GM19463 (cell line): ENCODE data around the gene ARVCF.

Experiments
- ATAC-seq: cut with Tn5 transposase; IDR thresholded peaks from one replicate; pipeline ENCODE4 v1.9.1; 2021; ENCODE audit warnings: mild to moderate bottlenecking, moderate library complexity; ENCODE audit not compliant: unreplicated experiment

Gene ARVCF

DNA sequence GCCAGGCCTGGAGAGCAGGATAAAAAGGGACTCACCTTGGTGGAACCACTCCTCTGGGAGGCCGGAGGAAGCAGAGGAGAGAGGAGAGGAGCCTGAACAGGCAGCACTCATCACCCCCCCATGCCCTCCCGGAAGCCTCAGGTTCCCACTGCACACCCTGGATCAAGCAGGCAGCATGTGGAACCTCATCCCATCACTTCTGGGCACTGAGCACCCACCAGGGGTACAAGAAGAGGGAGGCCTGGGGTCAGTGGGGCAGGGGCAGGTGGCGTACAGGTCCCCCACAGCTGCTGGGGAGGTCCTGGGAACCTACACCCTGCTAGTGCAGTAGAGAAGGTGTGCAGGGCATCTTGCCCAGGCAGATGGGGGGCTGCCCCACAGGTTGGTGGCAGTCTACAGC, 40.0 kb downstream of the ARVCF start:
- ATAC-seq: no peak

GRCh38 chr22:19975707-19976035, 41.0 kb downstream of the ARVCF start:
- ATAC-seq: no peak

- ATAC-seq: no peak
Measured at GRCh38 chr22:19974935-19975706, 41.5 kb downstream of the ARVCF start.

- ATAC-seq: no peak
Measured at GRCh38 chr22:19974268-19974861, 42.3 kb downstream of the ARVCF start.

GRCh38 chr22:19973551-19974267, 42.9 kb downstream of the ARVCF start:
- no peak for ATAC-seq

DNA sequence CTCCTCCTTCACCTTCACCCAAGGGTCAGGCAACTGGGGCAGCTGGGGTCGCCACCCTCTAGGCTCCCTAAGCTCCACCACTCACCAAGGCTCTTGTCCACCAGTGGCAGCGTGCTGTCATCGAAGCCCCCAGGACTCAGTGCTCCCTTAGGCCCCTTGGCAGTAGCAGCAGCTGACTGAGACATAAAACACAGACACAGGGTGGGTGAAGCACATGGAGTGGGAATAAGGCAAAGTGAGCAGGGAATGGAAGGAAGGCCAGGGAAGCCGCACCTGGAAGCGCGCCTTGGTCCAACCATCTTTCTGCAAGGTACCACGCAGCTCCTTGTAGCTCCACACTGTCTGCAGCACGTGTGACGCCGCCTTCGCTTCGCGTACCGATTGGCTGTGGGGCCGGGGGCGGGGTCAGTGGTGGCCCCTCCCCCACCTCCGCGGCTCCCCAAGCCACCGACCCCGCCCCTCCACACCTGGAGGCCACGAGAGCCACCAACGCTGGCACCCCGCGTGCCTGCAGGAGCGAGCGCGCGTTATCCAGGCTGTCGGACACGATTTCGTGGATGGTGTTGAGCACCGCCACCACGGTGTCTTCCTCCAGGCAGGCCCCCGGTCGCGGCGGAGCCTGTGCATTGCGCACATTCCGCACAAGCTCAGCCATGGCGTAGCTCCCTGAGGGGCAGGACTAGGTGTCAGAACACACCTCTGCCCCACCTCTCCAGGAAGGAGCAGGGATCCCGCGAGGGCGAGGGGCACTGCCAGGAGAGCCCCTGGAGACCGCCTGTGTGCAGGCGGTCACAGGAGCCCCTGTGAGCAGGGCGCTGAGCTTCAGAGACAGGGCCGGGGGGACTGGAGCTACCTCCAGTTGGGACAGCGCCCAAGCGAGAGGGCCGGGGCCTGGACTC, 43.7 kb downstream of the ARVCF start:
- no peak for ATAC-seq

GRCh38 chr22:19972251-19972650, 44.4 kb downstream of the ARVCF start:
- ATAC-seq: no peak

DNA sequence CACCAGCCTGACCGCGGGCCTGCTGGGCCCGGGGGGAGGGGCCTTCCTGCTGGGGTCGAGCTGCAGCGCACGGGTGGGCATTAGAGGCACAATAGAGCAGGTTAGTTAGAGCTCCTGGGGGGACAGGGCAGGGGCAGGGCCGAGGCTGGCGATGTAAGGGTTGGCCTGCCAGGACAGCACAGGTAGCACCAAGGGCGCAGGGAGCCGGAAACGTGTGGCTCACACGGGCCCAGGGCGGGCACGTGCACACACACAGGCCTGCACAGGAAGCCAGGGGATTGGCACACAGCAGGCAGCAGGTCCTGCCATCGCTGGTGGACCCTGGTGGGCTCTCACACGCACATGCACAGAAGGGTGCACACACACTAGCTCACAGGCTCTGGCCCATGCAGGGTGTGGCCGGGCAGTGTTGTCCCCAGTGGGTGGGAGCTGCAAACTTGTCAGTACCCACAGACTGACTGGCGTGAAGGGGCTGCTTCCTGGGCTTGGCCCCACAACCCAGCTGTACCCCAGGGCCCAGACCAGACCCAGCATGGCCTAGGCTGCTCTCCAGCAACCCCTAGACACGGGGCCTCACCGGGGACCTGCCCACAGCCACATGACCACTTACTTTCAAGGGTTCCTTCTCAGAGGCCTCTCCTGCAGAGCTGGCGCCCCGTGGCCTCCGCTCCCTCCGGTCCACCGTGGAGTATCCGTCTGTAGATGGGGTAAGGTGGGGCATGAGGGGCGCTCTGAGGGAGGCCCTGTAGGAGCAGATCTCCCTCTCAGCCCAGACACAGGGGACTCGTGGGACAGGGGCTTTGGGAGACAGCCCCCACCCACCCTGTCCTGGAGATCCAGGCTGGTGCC, 45.1 kb downstream of the ARVCF start:
- ATAC-seq: no peak

DNA sequence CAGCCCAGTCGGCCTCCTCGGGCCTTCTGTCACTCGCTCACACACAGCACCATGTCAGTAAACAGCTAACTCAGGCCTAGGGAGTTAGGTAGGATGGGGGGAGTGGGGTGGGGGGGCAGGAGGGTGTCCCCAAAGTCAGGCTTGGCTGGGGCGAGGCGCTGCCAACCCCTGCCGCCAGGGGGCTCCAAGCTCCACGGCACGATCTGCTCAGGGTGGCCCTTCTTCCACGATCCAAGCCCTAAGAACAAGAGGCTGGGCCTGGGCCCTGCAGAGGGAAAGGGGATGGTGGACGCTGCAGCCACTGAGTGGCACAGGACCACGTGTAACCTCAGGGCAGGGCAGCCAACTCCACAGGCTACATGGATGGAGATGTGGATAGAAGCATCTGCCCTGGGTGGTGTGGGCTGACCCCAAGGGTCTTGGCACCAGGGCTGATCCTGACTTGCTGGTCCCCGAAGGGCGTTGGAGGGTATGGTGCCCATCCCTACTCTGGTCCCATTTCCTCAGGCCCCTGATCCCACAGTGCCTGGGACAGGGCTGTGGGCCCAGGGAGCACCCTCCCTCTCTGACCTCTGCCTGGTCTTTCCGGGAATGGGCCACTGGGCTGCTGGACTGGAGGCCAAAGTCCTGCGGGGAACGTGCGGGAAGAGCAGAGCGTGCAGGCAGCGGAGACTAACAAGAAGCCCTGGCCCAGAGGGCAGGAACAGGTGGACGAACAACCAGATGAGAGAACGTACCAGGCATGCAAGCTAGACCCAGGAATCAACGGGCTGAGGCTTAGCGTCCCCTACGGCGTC, 45.9 kb downstream of the ARVCF start:
- ATAC-seq: no peak

GRCh38 chr22:19970031-19970478, 46.6 kb downstream of the ARVCF start:
- ATAC-seq: no peak

DNA sequence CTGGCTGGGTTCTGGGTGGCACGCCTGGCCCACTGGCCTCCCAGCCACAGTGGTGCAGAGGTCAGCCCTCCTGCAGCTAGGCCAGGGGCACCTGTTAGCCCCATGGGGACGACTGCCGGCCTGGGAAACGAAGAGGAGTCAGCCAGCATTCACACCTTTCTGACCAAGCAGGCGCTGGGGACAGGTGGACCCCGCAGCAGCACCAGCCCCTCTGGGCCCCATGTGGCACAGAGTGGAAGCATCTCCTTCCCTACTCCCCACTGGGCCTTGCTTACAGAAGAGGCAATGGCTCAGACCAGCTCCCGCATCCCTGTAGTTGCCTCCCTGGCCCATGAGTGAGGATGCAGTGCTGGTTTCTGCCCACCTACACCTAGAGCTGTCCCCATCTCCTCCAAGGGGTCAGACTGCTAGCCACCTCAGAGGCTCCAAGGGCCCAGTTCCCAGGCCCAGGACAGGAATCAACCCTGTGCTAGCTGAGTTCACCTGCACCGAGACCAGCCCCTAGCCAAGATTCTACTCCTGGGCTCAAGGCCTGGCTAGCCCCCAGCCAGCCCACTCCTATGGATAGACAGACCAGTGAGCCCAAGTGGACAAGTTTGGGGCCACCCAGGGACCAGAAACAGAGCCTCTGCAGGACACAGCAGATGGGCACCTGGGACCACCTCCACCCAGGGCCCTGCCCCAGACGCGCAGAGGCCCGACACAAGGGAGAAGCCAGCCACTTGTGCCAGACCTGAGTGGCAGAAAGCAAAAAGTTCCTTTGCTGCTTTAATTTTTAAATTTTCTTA, 47.3 kb downstream of the ARVCF start:
- ATAC-seq: no peak

- ATAC-seq: no peak
Measured at GRCh38 chr22:19968450-19968891, 48.2 kb downstream of the ARVCF start.

DNA sequence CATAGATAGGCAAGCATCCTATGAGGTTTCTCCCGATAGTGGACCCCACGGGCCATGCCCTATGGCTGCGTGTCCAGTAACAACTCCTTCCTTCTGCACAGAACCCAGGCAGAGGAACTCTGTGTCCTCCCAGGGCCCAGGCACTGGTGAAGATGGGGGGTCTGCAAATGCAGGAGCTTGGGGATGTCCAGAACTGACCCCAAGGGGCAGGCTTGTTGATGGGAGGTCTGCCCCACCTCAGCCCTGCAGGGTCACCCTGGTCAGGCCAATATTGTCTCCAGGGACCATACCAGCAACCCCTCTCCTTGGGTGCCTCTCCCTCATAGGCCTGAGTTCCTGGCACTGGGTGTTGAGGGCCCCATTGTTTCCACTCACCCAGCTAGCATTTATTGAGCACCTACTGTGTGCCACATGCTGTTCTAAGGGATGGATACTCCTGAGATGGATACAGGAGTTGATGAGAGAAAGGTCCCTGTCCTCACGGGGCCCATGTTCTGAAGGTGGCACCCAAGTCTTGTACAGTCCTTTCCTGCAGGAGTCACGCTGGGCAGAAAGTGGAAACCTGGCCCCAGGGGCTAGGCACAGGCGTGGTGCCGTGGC, 48.7 kb downstream of the ARVCF start:
- no peak for ATAC-seq

- ATAC-seq: no peak
Measured at GRCh38 chr22:19966908-19967750, 49.5 kb downstream of the ARVCF start.

GRCh38 chr22:19965771-19966709, 50.6 kb downstream of the ARVCF start:
- ATAC-seq: no peak
